OCI-LY1 (cell line): ENCODE results near the gene PRKG1.

Experiments
- H2AFZ ChIP-seq: fragments of 200-600 bp; sonication (generic), shearing (Covaris generic); 2 replicates; pipeline ENCODE4 v1.6.0; 2014; ENCODE audit warnings: antibody characterized with exemption, mild to moderate bottlenecking, low read length
- H3F3A ChIP-seq: fragments of 200-600 bp; sonication (generic), shearing (Covaris generic); 2 replicates; pipeline ENCODE4 v1.6.0; 2014; ENCODE audit warnings: mild to moderate bottlenecking, antibody characterized with exemption, low read length, moderate library complexity; ENCODE audit not compliant: insufficient read depth
- H3K27ac ChIP-seq: fragments of 200-600 bp; sonication (generic); 2 replicates; pipeline ENCODE4 v1.5.1; 2014; ENCODE audit warnings: low read length, mixed run types, mild to moderate bottlenecking, low read depth; ENCODE audit not compliant: poor library complexity, severe bottlenecking
- H3K27me3 ChIP-seq: fragments of 200-600 bp; sonication (generic); 2 replicates; pipeline ENCODE4 v1.6.0; 2014; ENCODE audit warnings: antibody characterized with exemption, mild to moderate bottlenecking, low read length, moderate library complexity; ENCODE audit not compliant: insufficient read depth
- H3K36me3 ChIP-seq: fragments of 200-600 bp; sonication (generic); 2 replicates; pipeline ENCODE4 v1.6.1; 2014; ENCODE audit warnings: mild to moderate bottlenecking, antibody characterized with exemption, low read length, moderate library complexity, mixed read lengths; ENCODE audit not compliant: insufficient read depth
- H3K4me1 ChIP-seq: fragments of 200-600 bp; sonication (generic); 2 replicates; pipeline ENCODE4 v1.5.1; 2014; ENCODE audit warnings: mild to moderate bottlenecking, low read length, moderate library complexity; ENCODE audit not compliant: insufficient read depth, severe bottlenecking
- H3K4me2 ChIP-seq: fragments of 200-600 bp; sonication (generic), shearing (Covaris generic); 2 replicates; pipeline ENCODE4 v1.6.1; 2014; ENCODE audit warnings: low read length
- H3K4me3 ChIP-seq: fragments of 200-600 bp; sonication (generic); 2 replicates; pipeline ENCODE4 v1.5.1; 2014; ENCODE audit warnings: low read length, low read depth, mild to moderate bottlenecking, mixed read lengths; ENCODE audit not compliant: poor library complexity, severe bottlenecking
- H3K79me2 ChIP-seq: fragments of 200-600 bp; shearing (Covaris generic); 2 replicates; pipeline ENCODE4 v1.6.1; 2016; ENCODE audit warnings: mixed run types, low read length, mixed read lengths; ENCODE audit not compliant: insufficient read depth
- H3K9ac ChIP-seq: fragments of 200-600 bp; sonication (generic), shearing (Covaris generic); 2 replicates; pipeline ENCODE4 v1.6.1; 2014; ENCODE audit warnings: mild to moderate bottlenecking, low read length, mixed read lengths
- H3K9me2 ChIP-seq: fragments of 200-600 bp; sonication (generic), shearing (Covaris generic); 2 replicates; pipeline ENCODE4 v1.6.1; 2014; ENCODE audit warnings: low read depth, mild to moderate bottlenecking, low read length, mixed read lengths
- H3K9me3 ChIP-seq: fragments of 200-600 bp; shearing (Covaris generic); 2 replicates; pipeline ENCODE4 v1.6.1; 2014; ENCODE audit warnings: low read length, mixed read lengths
- H4K20me1 ChIP-seq: fragments of 200-600 bp; sonication (generic), shearing (Covaris generic); 2 replicates; pipeline ENCODE4 v1.6.0; 2016; ENCODE audit warnings: mild to moderate bottlenecking, low read length; ENCODE audit not compliant: insufficient read depth
- EZH2 ChIP-seq: fragments of 200-600 bp; sonication (generic), shearing (Covaris generic); IDR thresholded peaks from 2 replicates; pipeline ENCODE4 v1.8.0; 2017; ENCODE audit warnings: borderline replicate concordance, mixed run types, mild to moderate bottlenecking, antibody characterized with exemption, low read length, moderate library complexity, mixed read lengths
- TF ChIP-seq, protein P1 (sequence below): fragments of 200-600 bp; sonication (generic), shearing (Covaris generic); IDR thresholded peaks from 2 replicates; pipeline ENCODE4 v1.5.1; 2017; ENCODE audit warnings: mild to moderate bottlenecking, antibody characterized with exemption, low read length, moderate library complexity, mixed read lengths

PRKG1 gene

DNA sequence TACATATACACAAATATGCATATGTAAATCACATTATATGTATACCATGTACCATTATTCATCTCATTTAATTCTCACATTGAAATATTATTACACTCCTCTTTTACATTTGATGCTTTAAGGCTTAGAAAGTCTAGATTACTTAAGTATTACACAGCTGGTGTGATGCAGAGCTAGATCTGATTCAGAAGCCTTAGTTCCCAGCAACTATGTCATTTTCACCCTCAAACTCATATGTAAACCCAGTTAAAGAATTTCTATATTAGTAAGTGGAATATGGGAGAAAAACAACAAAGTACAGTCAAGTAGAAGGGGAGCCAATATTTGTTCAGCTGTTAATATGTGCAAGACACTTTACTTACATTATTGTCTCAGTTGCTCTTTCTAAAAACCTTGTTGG, 699.4 kb downstream of the PRKG1 start:
- Histone ChIP-seq H3K9ac (no peak overlapping the region), H4K20me1 (no peaks in the 10 kb centered on the region), H3K4me3 (no peak overlapping the region), H3K4me1 (no peaks in the 10 kb centered on the region), H3K4me2 (no peak overlapping the region), H3K79me2 (no peaks in the 10 kb centered on the region), H2AFZ (no peak overlapping the region), H3F3A (no peaks in the 10 kb centered on the region), H3K27ac (no peak overlapping the region), H3K36me3 (no peaks in the 10 kb centered on the region), H3K27me3 (no peaks in the 10 kb centered on the region), H3K9me3 (no peaks in the 10 kb centered on the region), H3K9me2 (no peaks in the 10 kb centered on the region)
- TF ChIP-seq EZH2: no peak
- TF ChIP-seq, protein P1, sequence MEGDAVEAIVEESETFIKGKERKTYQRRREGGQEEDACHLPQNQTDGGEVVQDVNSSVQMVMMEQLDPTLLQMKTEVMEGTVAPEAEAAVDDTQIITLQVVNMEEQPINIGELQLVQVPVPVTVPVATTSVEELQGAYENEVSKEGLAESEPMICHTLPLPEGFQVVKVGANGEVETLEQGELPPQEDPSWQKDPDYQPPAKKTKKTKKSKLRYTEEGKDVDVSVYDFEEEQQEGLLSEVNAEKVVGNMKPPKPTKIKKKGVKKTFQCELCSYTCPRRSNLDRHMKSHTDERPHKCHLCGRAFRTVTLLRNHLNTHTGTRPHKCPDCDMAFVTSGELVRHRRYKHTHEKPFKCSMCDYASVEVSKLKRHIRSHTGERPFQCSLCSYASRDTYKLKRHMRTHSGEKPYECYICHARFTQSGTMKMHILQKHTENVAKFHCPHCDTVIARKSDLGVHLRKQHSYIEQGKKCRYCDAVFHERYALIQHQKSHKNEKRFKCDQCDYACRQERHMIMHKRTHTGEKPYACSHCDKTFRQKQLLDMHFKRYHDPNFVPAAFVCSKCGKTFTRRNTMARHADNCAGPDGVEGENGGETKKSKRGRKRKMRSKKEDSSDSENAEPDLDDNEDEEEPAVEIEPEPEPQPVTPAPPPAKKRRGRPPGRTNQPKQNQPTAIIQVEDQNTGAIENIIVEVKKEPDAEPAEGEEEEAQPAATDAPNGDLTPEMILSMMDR: no peak

DNA sequence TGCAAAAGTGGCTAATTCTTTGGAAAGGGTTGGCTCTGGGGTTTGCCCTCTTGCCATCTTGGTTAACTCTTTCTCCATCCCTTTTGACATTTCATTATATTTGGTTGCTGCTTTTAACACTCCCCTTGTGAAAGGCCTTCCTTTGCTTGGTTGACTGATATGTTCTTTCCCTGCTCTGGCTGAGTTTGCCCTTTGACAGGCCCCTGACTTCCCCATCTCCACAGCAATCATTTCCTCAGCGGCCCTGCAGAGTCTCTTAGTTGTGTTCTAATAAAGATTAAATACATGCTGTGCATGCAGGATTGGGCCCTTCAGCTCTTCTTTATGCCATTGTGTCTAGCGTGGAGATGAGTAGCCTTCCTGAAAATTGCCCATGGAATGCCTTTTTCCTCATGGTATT, 709.7 kb downstream of the PRKG1 start:
- no peaks in the 10 kb centered on the region for H3K36me3 ChIP-seq
- H3K79me2 ChIP-seq: no peaks in the 10 kb centered on the region
- H3K9ac ChIP-seq: no peak overlapping the region
- H2AFZ ChIP-seq: no peak overlapping the region
- no peaks in the 10 kb centered on the region for H4K20me1 ChIP-seq
- no peaks in the 10 kb centered on the region for H3K4me1 ChIP-seq
- no peak overlapping the region for H3K4me2 ChIP-seq
- no peak overlapping the region for H3K27ac ChIP-seq
- no peaks in the 10 kb centered on the region for H3F3A ChIP-seq
- no peaks in the 10 kb centered on the region for H3K9me3 ChIP-seq
- H3K4me3 ChIP-seq: no peak overlapping the region
- no peaks in the 10 kb centered on the region for H3K27me3 ChIP-seq
- TF ChIP-seq EZH2: no peak
- TF ChIP-seq, protein P1: no peak
- no peaks in the 10 kb centered on the region for H3K9me2 ChIP-seq

DNA sequence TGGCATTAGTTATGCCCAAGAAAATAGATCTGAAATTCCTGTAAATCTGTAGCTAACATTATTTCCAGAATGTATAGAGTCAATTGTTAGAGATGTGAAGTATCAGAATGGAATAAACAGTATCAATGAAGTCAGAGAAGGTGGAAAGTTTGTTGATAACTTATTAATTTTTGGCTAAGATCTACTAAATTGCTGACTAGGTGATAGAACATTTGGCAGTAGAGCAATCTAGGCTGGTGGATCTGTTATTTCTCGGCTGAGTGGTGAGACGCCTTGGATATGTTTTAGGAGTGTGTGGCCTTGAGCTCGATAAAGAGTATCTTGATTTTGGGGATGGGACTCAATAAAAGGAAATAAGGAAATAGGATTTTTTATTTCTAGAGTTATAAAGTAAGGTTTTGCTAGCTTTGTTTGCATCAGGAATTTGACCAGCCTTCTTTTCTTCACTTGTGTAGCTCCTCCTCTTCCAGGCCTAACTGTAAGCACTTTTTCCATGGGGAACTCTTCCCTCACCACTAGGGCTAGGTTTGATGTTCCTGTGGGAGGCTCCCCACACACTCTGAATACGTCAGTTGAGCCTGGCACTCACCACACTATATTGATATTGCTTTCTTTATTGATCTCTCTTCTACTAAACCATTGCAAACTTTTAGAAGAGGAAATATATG, 711.9 kb downstream of the PRKG1 start:
- Histone ChIP-seq H3K36me3 (no peaks in the 10 kb centered on the region), H3F3A (no peaks in the 10 kb centered on the region), H3K27me3 (no peaks in the 10 kb centered on the region), H4K20me1 (no peaks in the 10 kb centered on the region), H3K4me1 (no peaks in the 10 kb centered on the region), H3K9ac (no peak overlapping the region), H3K9me2 (no peaks in the 10 kb centered on the region), H3K4me3 (no peak overlapping the region), H3K79me2 (no peaks in the 10 kb centered on the region), H2AFZ (no peak overlapping the region), H3K27ac (no peak overlapping the region), H3K4me2 (no peak overlapping the region), H3K9me3 (no peaks in the 10 kb centered on the region)
- no peak for TF ChIP-seq EZH2
- TF ChIP-seq, protein P1: no peak
